ENCODE measurements around the gene NAT16. TPM values are rescaled to one million over a fixed set of nuclear protein-coding genes. Genes with fewer than 3 reads are reported as not detected.

NAT16 gene
- total RNA-seq, 1 donor, result not detected

GRCh38 chr7:101171442-101171837 lies 8.7 kb downstream of the NAT16 start:
- peaks cover 21% of the 10 kb centered on the region for H3K4me1 ChIP-seq (ENCODE audit: insufficient read depth, low read length)
- H3K27me3 ChIP-seq (ENCODE audit: insufficient read depth, low read length), result peaks cover 94% of the 10 kb centered on the region
- no peak overlapping the region for H3K4me3 ChIP-seq (ENCODE audit: insufficient read depth, low read length)

DNA sequence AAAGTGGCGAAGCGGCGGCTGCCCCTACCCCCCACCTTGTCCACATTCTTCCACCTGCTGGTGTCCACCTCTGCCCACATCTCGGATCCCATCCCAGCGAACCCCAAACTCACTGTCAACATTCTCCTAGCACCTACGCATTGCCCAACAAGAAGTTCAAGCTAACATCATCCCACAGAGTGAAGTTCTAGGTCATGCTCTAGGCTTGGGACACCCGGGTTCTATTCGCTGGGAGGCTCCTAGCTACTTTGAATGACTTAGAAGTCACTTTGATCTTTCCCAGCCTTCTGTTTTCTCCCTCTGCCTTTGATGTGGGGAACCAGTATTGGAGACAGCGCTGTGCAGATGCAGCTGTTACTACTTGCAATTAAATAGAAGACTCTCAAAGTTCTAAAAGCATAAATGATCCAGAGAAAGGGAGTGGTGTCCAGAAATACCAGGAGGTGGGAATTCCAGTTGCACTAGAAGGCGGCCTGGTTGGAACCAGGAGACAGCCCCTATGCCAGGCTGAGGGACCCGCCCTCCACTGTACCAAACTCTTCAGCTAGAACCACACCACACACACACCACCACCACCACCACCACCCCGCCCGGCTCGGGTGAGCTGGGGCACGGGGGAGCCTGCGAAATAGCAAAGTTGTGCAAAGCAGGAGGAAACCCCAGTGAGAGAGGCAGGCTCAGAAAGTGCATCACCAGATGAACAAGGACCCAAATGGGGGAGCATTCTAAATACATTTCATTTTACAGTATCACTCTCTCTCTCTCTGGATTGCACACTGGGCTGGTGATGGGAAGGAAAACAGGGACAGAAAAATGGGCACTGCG lies 9.3 kb downstream of the NAT16 start:
- peaks cover 2% of the 10 kb centered on the region for H4K20me1 ChIP-seq (ENCODE audit: insufficient read depth, low read length)
- H3K79me2 ChIP-seq (ENCODE audit: insufficient read depth, low read length), result no peaks in the 10 kb centered on the region
- DNase-seq (ENCODE audit: insufficient read length, low spot score, missing footprints), result peak; percentile 67
- no peak overlapping the region for H3K27ac ChIP-seq (ENCODE audit: low read depth, low read length)
- H3K9me3 ChIP-seq (ENCODE audit: low read depth, low read length), result no peaks in the 10 kb centered on the region
- no peak overlapping the region for H2AFZ ChIP-seq (ENCODE audit: low read length)
- TF ChIP-seq, protein P1, sequence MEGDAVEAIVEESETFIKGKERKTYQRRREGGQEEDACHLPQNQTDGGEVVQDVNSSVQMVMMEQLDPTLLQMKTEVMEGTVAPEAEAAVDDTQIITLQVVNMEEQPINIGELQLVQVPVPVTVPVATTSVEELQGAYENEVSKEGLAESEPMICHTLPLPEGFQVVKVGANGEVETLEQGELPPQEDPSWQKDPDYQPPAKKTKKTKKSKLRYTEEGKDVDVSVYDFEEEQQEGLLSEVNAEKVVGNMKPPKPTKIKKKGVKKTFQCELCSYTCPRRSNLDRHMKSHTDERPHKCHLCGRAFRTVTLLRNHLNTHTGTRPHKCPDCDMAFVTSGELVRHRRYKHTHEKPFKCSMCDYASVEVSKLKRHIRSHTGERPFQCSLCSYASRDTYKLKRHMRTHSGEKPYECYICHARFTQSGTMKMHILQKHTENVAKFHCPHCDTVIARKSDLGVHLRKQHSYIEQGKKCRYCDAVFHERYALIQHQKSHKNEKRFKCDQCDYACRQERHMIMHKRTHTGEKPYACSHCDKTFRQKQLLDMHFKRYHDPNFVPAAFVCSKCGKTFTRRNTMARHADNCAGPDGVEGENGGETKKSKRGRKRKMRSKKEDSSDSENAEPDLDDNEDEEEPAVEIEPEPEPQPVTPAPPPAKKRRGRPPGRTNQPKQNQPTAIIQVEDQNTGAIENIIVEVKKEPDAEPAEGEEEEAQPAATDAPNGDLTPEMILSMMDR (IDR thresholded peaks at IDR 0.05; ENCODE audit: extremely low read depth, low read depth, low read length), result no peak
- H3K4me2 ChIP-seq (ENCODE audit: insufficient read depth, low read length), result no peak overlapping the region
- peaks cover 25% of the 10 kb centered on the region for H3K4me1 ChIP-seq (ENCODE audit: insufficient read depth, low read length)
- peaks cover 95% of the 10 kb centered on the region for H3K27me3 ChIP-seq (ENCODE audit: insufficient read depth, low read length)
- no peak overlapping the region for H3K4me3 ChIP-seq (ENCODE audit: insufficient read depth, low read length)
- H3K36me3 ChIP-seq (ENCODE audit: insufficient read depth, low read length), result no peaks in the 10 kb centered on the region

More at GRCh38 chr7:101171442-101171837, 8.7 kb downstream of the NAT16 start:
- Histone ChIP-seq H3K9me3 (ENCODE audit: low read depth, low read length) (no peaks in the 10 kb centered on the region), H2AFZ (ENCODE audit: low read length) (no peak overlapping the region), H3K4me2 (ENCODE audit: insufficient read depth, low read length) (no peak overlapping the region), H3K79me2 (ENCODE audit: insufficient read depth, low read length) (no peaks in the 10 kb centered on the region), H3K36me3 (ENCODE audit: insufficient read depth, low read length) (no peaks in the 10 kb centered on the region), H4K20me1 (ENCODE audit: insufficient read depth, low read length) (peaks cover 2% of the 10 kb centered on the region), H3K27ac (ENCODE audit: low read depth, low read length) (no peak overlapping the region)
- TF ChIP-seq, protein P1 (IDR thresholded peaks at IDR 0.05; ENCODE audit: extremely low read depth, low read depth, low read length), result peak; percentile 19
- peak; percentile 81 for DNase-seq (ENCODE audit: insufficient read length, low spot score, missing footprints)

GRCh38 chr7:101169838-101170551 lies 10.1 kb downstream of the NAT16 start:
- TF ChIP-seq, protein P1 (IDR thresholded peaks at IDR 0.05; ENCODE audit: extremely low read depth, low read depth, low read length), result peak; percentile 85
- H3K4me3 ChIP-seq (ENCODE audit: insufficient read depth, low read length), result peak overlapping the region; percentile 5
- H3K27ac ChIP-seq (ENCODE audit: low read depth, low read length), result no peak overlapping the region
- peaks cover 93% of the 10 kb centered on the region for H3K27me3 ChIP-seq (ENCODE audit: insufficient read depth, low read length)
- no peak overlapping the region for H2AFZ ChIP-seq (ENCODE audit: low read length)
- H3K36me3 ChIP-seq (ENCODE audit: insufficient read depth, low read length), result no peaks in the 10 kb centered on the region
- peak; percentile 97 for DNase-seq (ENCODE audit: insufficient read length, low spot score, missing footprints)
- peaks cover 2% of the 10 kb centered on the region for H4K20me1 ChIP-seq (ENCODE audit: insufficient read depth, low read length)
- H3K9me3 ChIP-seq (ENCODE audit: low read depth, low read length), result no peaks in the 10 kb centered on the region
- H3K4me1 ChIP-seq (ENCODE audit: insufficient read depth, low read length), result peaks cover 27% of the 10 kb centered on the region
- no peaks in the 10 kb centered on the region for H3K79me2 ChIP-seq (ENCODE audit: insufficient read depth, low read length)
- peak overlapping the region; percentile 66 for H3K4me2 ChIP-seq (ENCODE audit: insufficient read depth, low read length)

All from osteoblast (primary cell).